NCI-H1048 (cell line): Measurements from ENCODE around the gene GULP1.
"Not testable (repeated sequence)": the region's sequence is repeated elsewhere in the genome, so short reads cannot be mapped to it uniquely, and the experiment has no call there.

Source experiments
- DNase-seq: peaks from one replicate; lab custom pipeline; 2025; lab: John Stamatoyannopoulos, UW

GULP1 gene

GRCh38 chr2:188292348-188293239 is 920 bp downstream of the GULP1 start:
- no peak for DNase-seq

- DNase-seq = no peak
Observed at GRCh38 chr2:188293601-188294351, 2.1 kb downstream of the GULP1 start.

GRCh38 chr2:188294352-188294926 is 2.8 kb downstream of the GULP1 start:
- no peak for DNase-seq

GRCh38 chr2:188295067-188295685 is 3.5 kb downstream of the GULP1 start:
- DNase-seq = no peak

- no peak for DNase-seq
Observed at GRCh38 chr2:188297978-188298377, 6.3 kb downstream of the GULP1 start.

GRCh38 chr2:188298937-188299371 is 7.3 kb downstream of the GULP1 start:
- DNase-seq = not testable (repeated sequence)

GRCh38 chr2:188303363-188304031 is 11.8 kb downstream of the GULP1 start:
- no peak for DNase-seq

- no peak for DNase-seq
Observed at GRCh38 chr2:188305271-188305670, 13.6 kb downstream of the GULP1 start.

GRCh38 chr2:188306271-188306670 is 14.6 kb downstream of the GULP1 start:
- no peak for DNase-seq

- no peak for DNase-seq
Observed at GRCh38 chr2:188307850-188308283, 16.2 kb downstream of the GULP1 start.

GRCh38 chr2:188308483-188308882 is 16.8 kb downstream of the GULP1 start:
- DNase-seq = no peak

GRCh38 chr2:188309364-188309763 is 17.7 kb downstream of the GULP1 start:
- DNase-seq = no peak

- DNase-seq = no peak
Observed at GRCh38 chr2:188314314-188315054, 22.8 kb downstream of the GULP1 start.

GRCh38 chr2:188315750-188316149 is 24.1 kb downstream of the GULP1 start:
- no peak for DNase-seq

GRCh38 chr2:188316342-188316741 is 24.7 kb downstream of the GULP1 start:
- no peak for DNase-seq

- DNase-seq = no peak
Observed at GRCh38 chr2:188316791-188317423, 25.2 kb downstream of the GULP1 start.

- DNase-seq = no peak
Observed at GRCh38 chr2:188318161-188318749, 26.6 kb downstream of the GULP1 start.

GRCh38 chr2:188319838-188320237 is 28.2 kb downstream of the GULP1 start:
- no peak for DNase-seq

GRCh38 chr2:188320861-188321260 is 29.2 kb downstream of the GULP1 start:
- no peak for DNase-seq
